Brain microvascular endothelial cell (primary cell): ENCODE measurements around the gene C1orf87.

ENCODE experiments used
- DNase-seq: peaks from one replicate; pipeline ENCODE4 v3.0.0-alpha.2; 2020
- H3K27ac ChIP-seq: fragments of 250-450 bp; sonication (Bioruptor Pico); 2 replicates; pipeline ENCODE4 v1.5.1; 2020; ENCODE audit warnings: mild to moderate bottlenecking, moderate library complexity
- H3K27me3 ChIP-seq: fragments of 250-450 bp; sonication (Bioruptor Pico); replicated peaks from 2 replicates; pipeline ENCODE4 v1.5.1; 2020; ENCODE audit warnings: mild to moderate bottlenecking
- H3K36me3 ChIP-seq: fragments of 250-450 bp; sonication (Bioruptor Pico); replicated peaks from 2 replicates; pipeline ENCODE4 v1.5.1; 2020; ENCODE audit warnings: mild to moderate bottlenecking
- H3K4me3 ChIP-seq: 2 replicates; pipeline ENCODE4 v1.5.1; 2011; ENCODE audit warnings: low read depth, mild to moderate bottlenecking, control low read depth, low read length, moderate library complexity
- CTCF ChIP-seq: IDR thresholded peaks from 2 replicates; pipeline ENCODE4 v1.5.1; 2011; ENCODE audit warnings: low read depth, mild to moderate bottlenecking, moderate library complexity, low read length, control low read depth, inconsistent platforms; ENCODE audit errors: missing control alignments
- in situ Hi-C: cut with HindIII; loops from 2 replicates; pipeline ENCODE4 v1.10.0; 2017; ENCODE audit warnings: low sequenced_read_pairs, low pct_ligation_motif_present

The C1orf87 gene

GRCh38 chr1:60031146-60031545 lies 42.4 kb downstream of the C1orf87 start:
- Histone ChIP-seq H3K36me3 (no peaks in the 10 kb centered on the region), H3K27ac (no peak overlapping the region), H3K27me3 (no peaks in the 10 kb centered on the region), H3K4me3 (no peak overlapping the region)
- in situ Hi-C loops: no loop called here
- TF ChIP-seq CTCF: no peak
- DNase-seq: no peak

GRCh38 chr1:60025552-60025951 lies 48.0 kb downstream of the C1orf87 start:
- in situ Hi-C loops: no loop called here
- no peaks in the 10 kb centered on the region for H3K36me3 ChIP-seq

GRCh38 chr1:60017508-60018205 lies 55.9 kb downstream of the C1orf87 start:
- in situ Hi-C loops: no loop called here
- TF ChIP-seq CTCF: no peak
- Histone ChIP-seq H3K36me3 (no peaks in the 10 kb centered on the region), H3K4me3 (no peak overlapping the region), H3K27ac (no peak overlapping the region), H3K27me3 (no peaks in the 10 kb centered on the region)
- no peak for DNase-seq

More at GRCh38 chr1:60025552-60025951, 48.0 kb downstream of the C1orf87 start:
- H3K27ac ChIP-seq: no peak overlapping the region
- H3K4me3 ChIP-seq: no peak overlapping the region
- no peaks in the 10 kb centered on the region for H3K27me3 ChIP-seq
- TF ChIP-seq CTCF: no peak
- DNase-seq: no peak

GRCh38 chr1:60010690-60011089 lies 62.9 kb downstream of the C1orf87 start:
- TF ChIP-seq CTCF: no peak
- no peak overlapping the region for H3K4me3 ChIP-seq
- in situ Hi-C loops: no loop called here
- no peak overlapping the region for H3K27ac ChIP-seq
- no peaks in the 10 kb centered on the region for H3K27me3 ChIP-seq
- no peak for DNase-seq
- H3K36me3 ChIP-seq: no peaks in the 10 kb centered on the region

GRCh38 chr1:60008500-60008899 lies 65.1 kb downstream of the C1orf87 start:
- no peak for TF ChIP-seq CTCF

GRCh38 chr1:60000625-60001024 lies 72.9 kb downstream of the C1orf87 start:
- no peaks in the 10 kb centered on the region for H3K27me3 ChIP-seq
- in situ Hi-C loops: no loop called here

More at GRCh38 chr1:60008500-60008899, 65.1 kb downstream of the C1orf87 start:
- no peaks in the 10 kb centered on the region for H3K27me3 ChIP-seq
- no peaks in the 10 kb centered on the region for H3K36me3 ChIP-seq
- no peak overlapping the region for H3K27ac ChIP-seq
- in situ Hi-C loops: no loop called here
- DNase-seq: no peak
- H3K4me3 ChIP-seq: no peak overlapping the region

More at GRCh38 chr1:60000625-60001024, 72.9 kb downstream of the C1orf87 start:
- Histone ChIP-seq H3K4me3 (no peak overlapping the region), H3K36me3 (no peaks in the 10 kb centered on the region), H3K27ac (no peak overlapping the region)
- no peak for TF ChIP-seq CTCF
- no peak for DNase-seq
